NCI-H1105 (cell line): Measurements from ENCODE around the gene BMERB1.
A peak's percentile ranks its signal among the peaks of the same experiment; 100 is the strongest.
"Not testable (repeated sequence)": the region's sequence is repeated elsewhere in the genome, so short reads cannot be mapped to it uniquely, and the experiment has no call there.

Source experiments
- DNase-seq: peaks from one replicate; lab custom pipeline; 2025; lab: John Stamatoyannopoulos, UW

BMERB1 gene

GRCh38 chr16:15434425-15435215 lies at the start of gene BMERB1:
Gene BMERB1 (plus strand): TSS chr16:15434588. CDS start chr16:15434654, 66 bp downstream.
- DNase-seq, result peak; percentile 80

- not testable (repeated sequence) for DNase-seq
Measured at GRCh38 chr16:15388060-15388459, 46.3 kb upstream of the BMERB1 start.

DNA sequence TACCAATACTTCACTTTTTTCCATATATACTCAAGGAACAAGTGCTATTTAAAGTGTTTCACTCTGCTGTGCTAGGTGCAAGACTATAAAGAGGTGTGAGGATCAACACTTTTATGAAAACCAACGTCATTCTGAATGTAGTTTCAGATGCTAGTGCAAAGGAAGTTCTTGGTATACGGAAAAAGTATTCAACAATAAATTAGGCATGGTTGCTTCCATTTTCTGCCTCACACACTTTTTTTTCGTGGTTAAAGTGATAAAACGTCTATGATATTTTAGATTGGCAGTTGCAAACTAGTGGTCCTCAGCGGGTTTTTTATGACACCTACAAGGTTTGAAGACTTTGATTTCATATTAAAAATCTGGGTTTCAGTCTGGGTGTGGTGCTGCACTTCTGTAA lies 44.5 kb upstream of the BMERB1 start:
- DNase-seq, result not testable (repeated sequence)

- not testable (repeated sequence) for DNase-seq
Measured at GRCh38 chr16:15393025-15393424, 41.4 kb upstream of the BMERB1 start.

- peak; percentile 42 for DNase-seq
Measured at GRCh38 chr16:15395631-15396508, 38.5 kb upstream of the BMERB1 start, which contains the start of gene MPV17L. Gene MPV17L (plus strand): TSS chr16:15395754. CDS start chr16:15395898, 144 bp downstream.

DNA sequence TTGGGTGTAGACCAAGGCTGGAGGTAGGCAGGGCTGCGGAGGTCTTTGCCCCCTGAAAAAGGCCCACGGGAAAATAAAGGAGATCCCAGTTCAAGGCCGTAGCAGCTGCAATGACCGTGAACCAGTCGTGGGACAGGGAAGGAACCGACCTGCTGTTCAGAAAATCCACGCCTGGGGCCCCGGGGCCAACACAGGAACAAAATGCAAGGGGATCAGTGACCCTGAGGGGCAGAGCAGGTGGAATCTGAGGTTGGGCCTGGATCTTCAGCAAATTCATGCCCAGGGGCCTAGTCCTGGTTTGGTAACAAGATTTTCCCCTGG lies 37.9 kb upstream of the BMERB1 start:
- DNase-seq, result not testable (repeated sequence)

GRCh38 chr16:15396948-15397594 lies 37.3 kb upstream of the BMERB1 start:
- DNase-seq, result no peak

DNA sequence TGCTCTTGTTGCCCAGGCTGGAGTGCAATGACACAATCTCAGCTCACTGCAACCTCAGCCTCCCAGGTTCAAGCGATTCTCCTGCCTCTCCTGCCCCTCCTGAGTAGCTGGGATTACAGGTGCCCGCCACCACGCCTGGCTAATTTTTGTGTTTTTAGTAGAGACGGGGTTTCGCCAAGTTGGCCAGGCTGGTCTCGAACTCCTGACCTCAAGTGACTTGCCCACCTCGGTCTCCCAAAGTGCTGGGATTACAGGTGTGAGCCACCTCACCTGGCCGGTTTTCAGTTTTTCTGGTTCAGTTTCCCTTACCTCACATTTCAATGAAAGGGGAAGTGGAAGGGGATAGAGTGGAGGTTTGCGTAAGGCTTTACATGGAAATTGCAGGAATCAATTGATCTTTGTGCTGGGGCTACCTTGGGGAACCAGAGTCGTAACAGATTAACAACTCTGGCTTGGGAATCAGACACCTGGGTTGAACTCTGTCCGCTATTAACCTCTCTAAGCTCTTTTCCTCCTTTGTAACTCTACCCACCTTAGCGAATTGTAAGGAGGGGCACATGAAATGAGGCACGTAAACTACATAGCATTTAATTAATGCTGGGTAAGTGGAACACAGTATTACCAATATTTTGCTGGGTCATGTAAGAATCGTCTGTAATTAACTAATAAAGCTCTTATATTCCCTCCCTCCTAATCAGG lies 35.6 kb upstream of the BMERB1 start:
- no peak for DNase-seq

GRCh38 chr16:15399317-15399716 lies 35.1 kb upstream of the BMERB1 start:
- DNase-seq, result no peak

DNA sequence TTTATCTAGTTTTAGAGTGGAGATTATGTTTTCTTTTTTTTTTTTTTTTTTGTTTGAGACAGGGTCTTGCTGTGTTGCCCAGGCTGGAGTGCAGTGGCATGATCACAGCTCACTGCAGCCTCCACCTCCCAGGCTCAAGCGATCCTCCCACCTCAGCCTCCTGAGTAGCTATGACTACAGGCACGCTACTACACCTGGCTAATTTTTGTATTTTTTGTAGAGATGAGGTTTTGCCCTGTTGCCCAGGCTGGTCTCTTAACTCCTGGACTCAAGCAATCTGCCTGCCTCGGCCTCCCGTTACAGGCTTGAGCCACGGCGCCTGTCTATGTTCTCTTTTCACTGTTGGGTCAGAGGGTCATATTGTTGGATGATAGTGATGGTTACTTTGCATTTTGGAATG lies 34.1 kb upstream of the BMERB1 start:
- not testable (repeated sequence) for DNase-seq

GRCh38 chr16:15401972-15402371 lies 32.4 kb upstream of the BMERB1 start:
- DNase-seq, result no peak

DNA sequence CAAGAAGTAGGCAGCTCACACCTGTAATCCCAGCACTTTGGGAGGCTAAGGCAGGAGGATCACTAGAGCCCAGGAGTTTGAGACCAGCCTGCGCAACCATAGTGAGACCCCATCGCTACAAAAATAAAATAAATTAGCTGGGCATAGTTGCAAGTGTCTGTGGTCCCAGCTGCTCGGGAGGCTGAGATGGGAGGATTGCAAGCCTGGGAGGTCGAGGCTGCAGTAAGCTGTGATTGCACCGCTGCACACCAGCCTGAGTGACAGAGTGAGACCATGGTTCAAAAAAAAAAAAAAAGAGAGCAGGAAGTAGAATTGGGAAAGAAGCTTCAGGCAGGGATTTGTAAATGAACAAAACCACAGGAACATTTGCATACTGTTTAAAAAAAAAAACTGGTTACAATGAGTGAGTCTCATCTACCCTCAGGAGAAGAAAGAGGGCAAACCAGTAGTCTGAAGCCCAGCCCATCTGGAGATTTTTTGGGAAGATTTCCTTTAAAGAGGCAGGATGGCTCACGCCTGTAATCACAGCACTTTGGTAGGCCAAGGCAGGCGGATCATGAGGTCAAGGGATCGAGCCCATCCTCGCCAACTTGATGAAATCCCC lies 30.9 kb upstream of the BMERB1 start:
- DNase-seq, result no peak

GRCh38 chr16:15404091-15404490 lies 30.3 kb upstream of the BMERB1 start:
- not testable (repeated sequence) for DNase-seq

DNA sequence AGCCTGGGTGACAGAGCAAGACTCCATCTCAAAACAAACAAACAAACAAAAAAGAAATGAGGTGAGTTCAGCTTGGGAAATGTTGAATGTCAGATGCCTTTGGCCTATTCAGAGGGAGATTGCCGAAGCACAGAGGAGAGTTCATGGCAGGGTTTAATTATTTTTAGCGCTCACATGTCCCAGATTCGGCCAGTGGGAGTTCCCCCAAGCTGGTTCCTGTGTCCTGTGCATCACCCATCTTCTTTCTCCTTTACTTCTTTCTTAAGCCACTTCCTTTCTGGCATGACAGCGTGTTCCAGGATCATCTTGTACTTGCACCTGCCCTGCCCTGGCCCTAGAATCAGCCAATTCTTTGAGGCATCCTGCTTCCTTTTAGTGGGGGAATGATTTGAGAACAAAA lies 29.6 kb upstream of the BMERB1 start:
- no peak for DNase-seq

DNA sequence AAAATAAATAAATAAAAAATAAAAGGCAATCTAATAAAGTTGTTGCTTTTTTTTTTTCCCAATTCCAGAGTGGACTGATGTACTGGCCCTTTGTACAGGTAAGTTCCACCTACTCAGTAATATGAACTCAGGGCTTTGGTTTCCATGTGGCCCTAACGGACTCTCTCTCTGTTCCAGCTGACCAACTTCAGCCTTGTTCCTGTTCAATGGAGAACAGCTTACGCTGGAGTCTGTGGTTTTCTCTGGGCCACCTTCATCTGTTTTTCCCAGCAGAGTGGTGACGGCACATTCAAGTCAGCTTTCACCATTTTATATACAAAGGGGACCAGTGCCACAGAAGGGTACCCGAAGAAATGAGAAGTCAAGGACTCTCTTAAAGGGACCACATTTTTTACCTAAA lies 26.6 kb upstream of the BMERB1 start:
- not testable (repeated sequence) for DNase-seq

DNA sequence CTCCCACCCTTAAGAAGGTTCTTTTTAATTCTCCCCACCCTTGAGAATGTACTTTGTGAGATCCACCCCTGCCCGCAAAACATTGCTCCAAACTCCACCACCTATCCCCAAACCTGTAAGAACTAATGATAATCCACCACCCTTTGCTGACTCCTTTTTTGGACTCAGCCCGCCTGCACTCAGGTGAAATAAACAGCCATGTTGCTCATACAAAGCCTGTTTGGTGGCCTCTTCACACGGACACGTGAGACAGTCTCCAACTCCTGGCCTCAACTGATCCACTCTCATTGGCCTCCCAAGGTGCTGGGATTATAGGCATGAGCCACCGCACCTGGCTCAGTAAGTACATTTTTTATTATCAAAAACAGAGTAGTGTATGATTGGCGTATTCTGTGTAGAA lies 24.9 kb upstream of the BMERB1 start:
- DNase-seq, result not testable (repeated sequence)

GRCh38 chr16:15415511-15415985 lies 18.8 kb upstream of the BMERB1 start:
- no peak for DNase-seq

DNA sequence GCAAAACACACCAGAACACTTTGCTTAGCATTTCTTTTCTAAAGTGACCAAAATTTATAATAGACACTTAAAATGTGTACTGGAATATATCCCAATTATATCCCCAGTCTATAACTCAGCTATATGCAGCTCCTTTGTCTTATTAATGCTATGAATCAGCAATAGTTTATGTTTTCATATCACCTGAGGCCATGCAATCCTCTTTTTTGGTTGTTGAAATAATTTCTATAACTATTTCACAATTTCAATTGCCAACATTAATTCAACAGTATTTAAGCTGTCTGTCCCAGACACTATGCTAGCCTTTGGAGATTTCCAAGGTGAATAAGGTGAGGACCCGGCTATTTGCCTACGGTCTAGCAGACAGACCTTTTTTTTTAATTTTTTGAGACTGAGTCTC lies 17.2 kb upstream of the BMERB1 start:
- DNase-seq, result no peak

GRCh38 chr16:15418206-15418605 lies 16.2 kb upstream of the BMERB1 start:
- DNase-seq, result no peak

- not testable (repeated sequence) for DNase-seq
Measured at GRCh38 chr16:15421696-15422095, 12.7 kb upstream of the BMERB1 start.

DNA sequence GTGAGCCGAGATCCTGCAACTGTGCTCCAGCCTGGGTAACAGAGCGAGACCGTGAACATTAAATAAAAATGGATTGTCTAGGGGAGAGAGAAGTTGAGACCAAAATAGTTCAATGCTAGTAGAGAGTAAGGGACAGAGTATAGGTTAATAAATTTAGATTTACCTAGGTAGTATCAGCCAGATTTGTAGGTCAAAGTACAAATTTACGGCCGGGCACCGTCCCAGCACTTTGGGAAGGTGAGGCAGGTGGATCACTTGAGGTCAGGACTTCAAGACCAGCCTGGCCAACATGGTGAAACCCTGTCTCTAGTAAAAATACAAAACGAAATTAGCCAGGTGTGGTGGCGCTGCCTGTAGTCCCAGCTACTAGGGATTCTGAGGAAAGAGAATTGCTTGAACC lies 12.2 kb upstream of the BMERB1 start:
- no peak for DNase-seq
